Colonic mucosa (tissue), 4 donors: ENCODE data around the gene MRTO4. TPM values are rescaled to one million over a fixed set of nuclear protein-coding genes. Genes with fewer than 3 reads are reported as not detected.

Source experiments
- DNase-seq: peaks from one replicate; pipeline ENCODE4 v3.0.0-alpha.2; 2020
- H3K27ac ChIP-seq: fragments of 200-600 bp; one replicate; pipeline ENCODE4 v1.8.0; 2021
- H3K27me3 ChIP-seq: fragments of 200-600 bp; one replicate; pipeline ENCODE4 v1.8.0; 2021
- H3K36me3 ChIP-seq: fragments of 200-600 bp; one replicate; pipeline ENCODE4 v1.8.0; 2021
- H3K4me1 ChIP-seq: fragments of 200-600 bp; one replicate; pipeline ENCODE4 v1.8.0; 2021; ENCODE audit warnings: mild to moderate bottlenecking
- H3K4me3 ChIP-seq: fragments of 200-600 bp; one replicate; pipeline ENCODE4 v1.8.0; 2021
- H3K9ac ChIP-seq, 2 donors: one replicate each; pipeline ENCODE4 v1.7.0; 2013; ENCODE audit warnings: control low read depth in 2 of 2, low read depth in 2 of 2, low read length in 2 of 2
- H3K9me3 ChIP-seq: fragments of 200-600 bp; one replicate; pipeline ENCODE4 v1.8.0; 2021
- CTCF ChIP-seq: fragments of 200-600 bp; IDR thresholded peaks from one replicate; pipeline ENCODE4 v1.8.0; 2022; ENCODE audit warnings: antibody characterized with exemption, mild to moderate bottlenecking
- intact Hi-C: fragments of 100-400 bp; cut with DNase I; formaldehyde crosslinking; loops from one replicate; pipeline ENCODE4 v1.14.1; 2022
- total RNA-seq, 2 donors: library from RNA; stranded (reverse); fragmentation: NEBNext Ultra II Directional in 1 of 2; extraction: Animal tissue kit (Norgen Biotek cat#: 25700) in 1 of 2; gene quantifications; one replicate each; pipeline ENCODE4 v1.2.1, GENCODE V29; 2021
- donor health status: healthy.
- donor health status: DM: no; HTN: no; CAD: no.
- donor health status: DM: no; HTN: no; CAD: no.

Gene MRTO4
- total RNA-seq, 2 donors from 2014 or later, result 12.7 to 46.0 TPM

- H3K27ac ChIP-seq, result peak overlapping the region; percentile 12
- peaks cover 4% of the 10 kb centered on the region for H3K4me1 ChIP-seq
- H3K36me3 ChIP-seq, result peaks cover 10% of the 10 kb centered on the region
- no peaks in the 10 kb centered on the region for H3K9me3 ChIP-seq
- TF ChIP-seq CTCF, result no peak
- intact Hi-C loops, result loop anchor here (10.0 kb wide), 1 partner anchor 328 kb away; the partner anchor contains the start of gene ALDH4A1
- no peak overlapping the region for H3K9ac ChIP-seq
- no peak overlapping the region for H3K4me3 ChIP-seq
- DNase-seq, result peak; percentile 34
- no peaks in the 10 kb centered on the region for H3K27me3 ChIP-seq
Measured at GRCh38 chr1:19232524-19232846, 19.1 kb upstream of the MRTO4 start.

GRCh38 chr1:19234224-19234623 lies 17.4 kb upstream of the MRTO4 start:
- DNase-seq, result no peak
- Histone ChIP-seq H3K9ac (no peak overlapping the region), H3K4me3 (no peak overlapping the region), H3K36me3 (peaks cover 26% of the 10 kb centered on the region), H3K4me1 (peaks cover 4% of the 10 kb centered on the region), H3K27me3 (no peaks in the 10 kb centered on the region), H3K27ac (no peak overlapping the region), H3K9me3 (no peaks in the 10 kb centered on the region)
- no peak for TF ChIP-seq CTCF
- intact Hi-C loops, result loop anchor here (10.0 kb wide), 1 partner anchor 329 kb away; the partner anchor contains the start of gene ALDH4A1

GRCh38 chr1:19239876-19240275 lies 11.7 kb upstream of the MRTO4 start:
- Histone ChIP-seq H3K4me3 (no peak overlapping the region), H3K9me3 (no peaks in the 10 kb centered on the region), H3K36me3 (peaks cover 33% of the 10 kb centered on the region), H3K9ac (no peak overlapping the region), H3K27me3 (no peaks in the 10 kb centered on the region), H3K27ac (no peak overlapping the region), H3K4me1 (no peaks in the 10 kb centered on the region)
- no peak for DNase-seq
- no peak for TF ChIP-seq CTCF
- intact Hi-C loops, result loop anchor here (5.0 to 10.0 kb wide), 2 partner anchors 63 to 335 kb away; partner anchors contain the start of gene ALDH4A1

GRCh38 chr1:19240673-19241538 lies 10.7 kb upstream of the MRTO4 start:
- TF ChIP-seq CTCF, result peak; percentile 99
- no peaks in the 10 kb centered on the region for H3K4me1 ChIP-seq
- no peak overlapping the region for H3K27ac ChIP-seq
- DNase-seq, result peak; percentile 60
- peak overlapping the region; percentile 1 to 40 for H3K9ac ChIP-seq
- peaks cover 33% of the 10 kb centered on the region for H3K36me3 ChIP-seq
- no peaks in the 10 kb centered on the region for H3K9me3 ChIP-seq
- H3K27me3 ChIP-seq, result no peaks in the 10 kb centered on the region
- intact Hi-C loops, result loop anchor here (5.0 kb wide), 1 partner anchor 64 kb away; no protein-coding TSS in a partner anchor
- no peak overlapping the region for H3K4me3 ChIP-seq

GRCh38 chr1:19250629-19251304 lies 838 bp upstream of the MRTO4 start:
- TF ChIP-seq CTCF, result no peak
- DNase-seq, result no peak
- H3K4me3 ChIP-seq, result peak overlapping the region; percentile 95

More at GRCh38 chr1:19250629-19251304, 838 bp upstream of the MRTO4 start:
- intact Hi-C loops, result no loop called here
- H3K27ac ChIP-seq, result peak overlapping the region; percentile 96
- H3K27me3 ChIP-seq, result no peaks in the 10 kb centered on the region
- no peaks in the 10 kb centered on the region for H3K9me3 ChIP-seq
- no peaks in the 10 kb centered on the region for H3K36me3 ChIP-seq
- peak overlapping the region; percentile 91 to 97 for H3K9ac ChIP-seq
- peaks cover 20% of the 10 kb centered on the region for H3K4me1 ChIP-seq
